ENCODE data around the gene SLAMF6.
"Not testable (repeated sequence)": the region's sequence is repeated elsewhere in the genome, so short reads cannot be mapped to it uniquely, and the experiment has no call there.

SLAMF6 gene

DNA sequence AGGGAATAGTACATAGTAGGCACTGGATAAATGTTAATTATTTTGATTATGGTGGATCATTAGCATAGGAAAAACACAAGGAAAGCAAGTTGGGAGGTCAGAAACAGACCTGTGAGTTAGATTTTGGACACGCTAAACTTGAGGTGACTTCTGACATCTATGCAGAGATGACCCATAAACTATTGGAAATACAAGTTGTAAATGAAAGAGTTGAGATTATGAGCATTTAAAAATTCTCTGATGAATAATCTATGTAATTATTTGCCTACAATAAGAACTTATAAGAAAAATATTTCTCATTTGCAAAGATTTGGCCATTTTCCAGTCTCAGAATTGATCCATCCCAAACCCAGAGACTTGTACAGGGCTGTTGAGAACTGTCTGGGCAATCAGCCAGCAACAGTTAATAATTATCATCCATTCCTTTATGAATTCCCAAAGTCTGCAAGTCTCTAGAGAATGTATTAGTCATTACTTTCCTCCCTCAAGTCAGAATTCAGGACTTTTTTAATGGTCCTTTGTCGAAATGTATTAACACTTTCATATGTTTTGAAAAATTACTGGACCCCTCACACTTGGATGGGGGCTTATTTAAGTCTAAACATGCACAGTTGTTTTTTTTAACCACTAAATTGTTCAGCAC, 19.4 kb upstream of the SLAMF6 start:
- ATAC-seq = no peak

DNA sequence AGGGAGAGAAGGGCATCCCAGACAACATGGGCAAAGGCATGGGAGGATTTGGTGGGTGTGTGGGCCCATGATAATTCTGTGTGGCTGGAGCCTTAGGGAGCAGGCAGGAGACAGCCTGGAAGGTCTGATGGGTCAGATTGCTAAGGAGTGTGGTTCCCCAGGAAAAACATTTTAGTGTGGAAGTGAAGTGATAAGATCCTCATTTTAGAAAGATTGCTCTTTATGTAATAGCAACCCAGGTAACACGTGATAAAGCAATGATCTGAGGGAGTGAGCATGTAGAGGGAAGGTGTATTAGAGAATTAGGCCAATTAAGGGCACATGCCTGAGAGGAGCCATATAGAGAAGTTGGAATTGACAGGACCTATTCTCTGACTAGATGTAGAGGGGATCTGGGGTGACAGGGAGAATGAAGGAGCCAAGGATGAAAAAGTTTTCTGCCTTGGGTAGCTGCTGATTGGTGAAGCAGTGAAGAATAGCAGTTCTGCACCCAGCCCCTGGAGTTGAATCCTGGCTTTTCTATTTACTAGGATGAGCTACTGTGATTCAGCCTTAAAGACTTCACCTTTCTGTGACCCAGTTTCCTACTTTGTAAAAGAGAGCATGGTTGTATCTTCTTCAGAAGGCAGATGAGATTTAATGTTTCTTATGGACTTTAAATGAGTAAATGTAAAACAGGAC, 18.7 kb upstream of the SLAMF6 start:
- ATAC-seq = no peak

DNA sequence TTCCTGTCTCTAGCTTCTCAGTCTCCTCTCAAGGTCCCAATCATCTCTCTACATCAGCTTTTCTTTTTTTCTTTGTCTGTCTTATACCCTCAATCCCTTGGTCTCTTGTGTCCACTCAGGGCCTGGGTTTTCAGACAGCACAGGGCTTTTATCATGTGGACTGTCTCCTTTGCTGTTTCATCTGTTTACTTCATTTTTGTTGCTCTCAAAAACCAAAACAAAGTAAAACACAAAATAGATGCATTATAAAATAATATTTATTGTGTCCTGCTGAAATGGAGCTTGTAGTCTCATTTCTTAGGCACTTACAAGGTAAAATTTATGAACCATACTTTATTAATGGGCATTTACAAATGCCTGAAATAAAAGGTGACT, 17.8 kb upstream of the SLAMF6 start:
- no peak for ATAC-seq

DNA sequence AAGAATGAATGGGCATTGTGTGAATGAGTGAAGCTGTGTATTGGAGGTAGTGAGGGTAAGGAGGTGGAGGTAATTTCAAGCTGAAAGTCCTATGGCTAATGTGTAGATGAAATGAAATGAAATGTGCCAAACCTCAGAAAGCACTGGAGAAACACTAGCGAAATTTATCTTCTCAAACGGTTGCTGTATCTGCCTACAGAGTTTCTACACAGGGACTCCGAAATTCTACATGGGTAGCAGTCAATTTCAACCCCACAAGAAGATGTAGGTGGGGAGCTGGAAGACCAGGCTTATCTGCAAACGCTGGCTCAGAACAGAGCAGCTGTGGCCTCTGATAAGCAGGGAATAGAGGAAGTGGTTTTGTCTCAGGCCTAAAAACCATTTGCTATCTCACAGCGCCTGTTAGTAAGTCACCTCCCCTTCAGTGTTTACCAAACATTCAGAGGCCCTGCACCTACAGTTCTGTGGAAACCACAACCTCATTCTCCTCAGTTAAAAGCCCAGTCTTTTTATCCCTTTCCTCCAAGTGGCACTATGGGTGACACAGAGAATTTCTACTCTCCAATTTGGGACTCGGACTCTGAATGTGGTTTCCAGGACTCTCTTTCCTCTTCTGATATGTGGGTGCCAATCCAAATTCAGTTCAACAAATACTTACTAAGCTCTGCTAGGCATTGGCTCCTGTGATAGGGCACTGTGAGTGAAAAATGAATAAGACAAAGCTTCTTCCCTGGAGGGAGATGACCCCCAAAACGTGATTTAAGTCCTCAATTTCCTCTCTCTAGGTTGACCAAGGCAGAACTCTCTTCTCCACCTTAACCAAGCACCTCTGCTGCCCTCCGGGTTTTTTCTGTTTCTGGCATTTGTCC, 17.2 kb upstream of the SLAMF6 start:
- peak; percentile 87 to 88 for ATAC-seq

DNA sequence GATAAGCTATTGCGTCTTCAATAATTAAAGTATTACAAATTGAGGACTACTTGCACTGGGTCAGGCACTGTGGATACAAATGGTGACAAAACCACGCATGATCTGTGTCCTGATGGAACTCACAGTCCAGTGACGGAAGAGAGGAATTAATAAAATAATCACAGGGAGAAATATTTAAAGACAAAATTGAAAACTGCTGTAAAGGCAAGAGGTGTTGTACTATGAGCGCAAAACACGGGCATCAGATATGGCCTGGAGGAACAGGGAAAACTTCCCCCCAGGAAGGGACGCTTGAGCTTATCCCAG, 16.6 kb upstream of the SLAMF6 start:
- no peak for ATAC-seq

DNA sequence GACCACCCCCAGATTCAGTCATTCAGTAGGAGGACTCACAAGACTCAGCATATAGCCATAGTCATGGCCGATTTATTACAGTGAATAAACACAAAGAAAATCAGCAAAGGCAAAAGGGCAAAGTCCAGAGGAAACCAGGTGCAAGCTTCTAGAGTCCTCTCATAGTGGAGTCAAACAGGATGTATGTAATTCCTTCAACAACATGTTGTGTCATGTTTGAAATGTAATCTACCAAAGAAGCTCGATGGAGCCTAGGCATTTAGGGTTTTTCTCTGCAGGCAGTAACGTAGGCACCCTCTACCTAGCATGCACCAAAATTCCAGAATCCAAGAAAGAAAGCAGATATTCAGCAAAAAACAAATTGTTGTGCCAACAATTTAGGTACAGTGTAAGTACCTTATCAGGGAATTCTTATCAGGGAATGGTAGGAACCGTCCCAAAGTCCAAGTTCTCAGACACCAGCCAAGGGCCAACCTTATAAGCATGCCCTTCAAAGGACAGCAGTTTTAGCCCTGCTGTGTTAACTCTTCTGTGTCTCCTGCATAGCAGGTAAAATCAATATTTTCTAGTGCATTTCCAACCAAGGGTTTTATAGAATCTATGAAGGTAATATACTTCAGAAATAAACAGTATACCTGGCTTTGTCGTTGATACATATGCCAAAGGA, 16.1 kb upstream of the SLAMF6 start:
- ATAC-seq = no peak

DNA sequence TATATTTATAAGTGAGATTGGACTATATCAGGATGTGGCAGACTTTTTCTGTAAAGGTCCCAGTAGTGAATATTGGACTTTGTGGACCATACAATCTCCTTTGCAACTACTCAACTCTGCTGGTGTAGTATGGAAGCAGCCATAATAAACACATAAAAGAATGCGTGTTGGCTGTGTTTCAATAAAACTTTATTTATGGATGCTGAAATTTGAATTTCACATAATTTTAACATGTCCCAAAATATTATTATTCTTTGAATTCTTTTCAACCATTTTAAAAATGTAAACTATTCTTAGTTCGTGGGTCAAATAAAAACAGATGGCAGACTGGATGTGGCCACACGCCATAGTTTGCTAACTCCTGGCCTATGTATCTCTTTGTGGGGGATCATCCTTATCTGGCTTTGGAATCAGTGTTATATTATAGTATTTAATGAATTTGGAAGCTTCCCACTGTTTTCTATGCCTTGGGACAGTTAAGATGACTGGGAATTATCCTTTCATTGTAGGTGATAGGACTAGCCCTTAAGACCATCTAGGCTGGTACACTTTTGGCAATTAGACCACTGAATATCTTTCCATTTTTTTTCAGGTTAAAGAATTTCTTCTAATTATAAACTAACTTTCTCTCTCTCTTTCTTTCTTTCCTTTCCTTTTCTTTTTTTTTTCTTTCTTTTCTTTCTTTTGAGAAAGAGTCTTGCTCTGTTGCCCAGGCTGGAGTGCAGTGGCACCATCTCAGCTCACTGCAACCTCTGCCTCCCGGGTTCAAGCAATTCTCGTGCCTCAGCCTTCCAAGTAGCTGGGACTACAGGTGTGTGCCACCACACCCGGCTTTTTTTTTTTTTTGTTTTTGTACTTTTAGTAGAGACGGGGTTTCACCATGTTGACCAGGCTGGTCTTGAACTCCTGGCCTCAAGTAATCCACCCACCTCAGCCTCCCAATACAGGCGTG, 14.9 kb upstream of the SLAMF6 start:
- ATAC-seq = no peak

DNA sequence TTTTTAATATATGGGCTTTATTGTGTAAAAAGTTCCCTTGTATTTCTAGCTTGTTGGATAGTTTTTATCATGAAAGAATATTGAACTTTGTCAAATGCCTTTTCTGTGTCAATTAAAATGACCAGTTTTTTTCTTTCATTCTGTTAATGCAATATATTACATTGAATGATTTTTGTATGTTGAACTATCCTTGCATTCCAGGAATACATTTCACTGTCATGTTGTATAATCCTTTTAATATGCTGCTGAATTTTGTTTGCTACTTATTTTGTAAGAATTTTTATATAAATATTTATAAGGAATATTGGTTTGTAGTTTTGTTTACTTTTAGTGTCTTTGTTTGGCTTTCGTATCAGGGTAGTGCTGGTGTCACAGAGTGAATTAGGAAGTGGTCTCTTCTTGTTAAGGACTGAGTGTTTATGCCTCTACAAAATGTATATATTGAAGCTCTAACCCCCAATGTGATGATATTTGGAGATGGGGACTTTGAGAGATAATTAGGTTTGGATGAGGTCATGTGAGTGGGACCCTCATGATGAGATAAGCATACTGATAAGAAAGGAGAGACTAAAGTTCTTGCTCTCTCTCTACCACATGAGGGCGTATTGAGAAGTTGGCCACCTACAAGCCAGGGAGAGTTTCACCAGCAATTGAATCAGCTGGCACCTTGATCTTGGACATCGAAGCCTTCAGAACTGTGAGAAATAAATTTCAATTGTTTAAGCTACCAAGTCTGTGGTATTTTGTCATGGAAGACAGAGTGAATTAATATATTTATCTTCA, 12.0 kb upstream of the SLAMF6 start:
- ATAC-seq = no peak

DNA sequence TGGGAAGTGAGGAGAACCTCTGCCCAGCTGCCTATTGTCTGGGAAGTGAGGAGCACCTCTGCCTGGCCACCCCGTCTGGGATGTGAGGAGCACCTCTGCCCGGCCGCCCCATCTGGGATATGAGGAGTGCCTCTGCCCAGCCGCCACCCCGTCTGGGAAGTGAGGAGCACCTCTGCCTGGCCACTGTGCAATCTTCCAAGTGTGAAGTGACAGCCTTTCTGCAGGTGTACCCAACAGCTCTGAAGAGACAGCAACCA, 9.4 kb upstream of the SLAMF6 start:
- ATAC-seq = not testable (repeated sequence)

DNA sequence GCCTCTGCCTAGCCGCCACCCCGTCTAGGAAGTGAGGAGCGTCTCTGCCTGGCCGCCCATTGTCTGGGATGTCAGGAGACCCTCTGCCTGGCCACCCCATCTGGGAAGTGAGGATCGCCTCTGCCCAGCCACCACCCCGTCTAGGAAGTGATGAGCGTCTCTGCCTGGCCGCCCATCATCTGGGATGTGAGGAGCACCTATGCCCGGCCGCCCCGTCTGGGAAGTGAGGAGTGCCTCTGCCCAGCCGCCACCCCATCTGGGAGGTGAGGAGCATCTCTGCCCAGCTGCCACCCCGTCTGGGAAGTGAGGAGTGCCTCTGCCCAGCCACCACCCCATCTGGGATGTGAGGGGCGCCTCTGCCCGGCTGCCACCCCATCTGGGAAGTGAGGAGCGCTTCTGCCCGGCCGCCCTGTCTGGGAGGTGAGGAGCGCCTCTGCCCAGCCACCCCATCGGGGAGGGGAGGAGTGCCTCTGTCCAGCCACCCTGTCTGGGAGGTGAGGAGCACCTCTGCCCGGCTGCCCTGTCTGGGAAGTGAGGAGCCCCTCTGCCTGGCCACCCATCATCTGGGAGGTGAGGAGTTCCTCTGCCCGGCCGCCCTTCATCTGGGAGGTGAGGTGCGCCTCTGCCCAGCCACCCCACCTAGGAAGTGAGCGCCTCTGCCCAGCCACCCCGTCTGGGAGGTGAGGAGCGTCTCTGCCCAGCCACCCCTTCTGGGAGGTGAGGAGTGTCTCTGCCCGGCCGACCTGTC, 8.9 kb upstream of the SLAMF6 start:
- ATAC-seq = not testable (repeated sequence)

DNA sequence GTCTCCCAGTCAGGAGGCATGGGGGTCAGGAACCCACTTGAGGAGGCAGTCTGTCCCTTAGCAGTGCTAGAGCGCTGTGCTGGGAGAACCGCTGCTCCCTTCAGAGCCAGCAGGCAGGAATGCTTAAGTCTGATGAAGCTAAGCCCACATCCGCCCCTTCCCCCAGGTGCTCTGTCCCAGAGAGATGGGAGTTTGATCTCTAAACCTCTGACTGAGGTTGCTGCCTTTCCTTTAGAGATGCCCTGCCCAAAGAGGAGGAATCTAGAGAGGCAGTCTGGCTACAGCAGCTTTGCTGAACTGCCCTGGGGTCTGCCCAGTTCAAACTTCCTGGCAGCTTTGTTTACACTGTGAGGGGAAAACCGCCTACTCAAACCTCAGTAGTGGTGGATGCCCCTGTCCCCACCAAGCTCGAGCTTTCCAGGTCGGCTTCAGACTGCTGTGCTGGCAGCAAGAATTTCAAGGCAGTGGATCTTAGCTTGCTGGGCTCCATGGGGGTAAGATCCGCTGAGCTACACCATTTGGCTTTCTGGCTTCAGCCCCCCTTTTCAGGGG, 6.4 kb upstream of the SLAMF6 start:
- not testable (repeated sequence) for ATAC-seq

DNA sequence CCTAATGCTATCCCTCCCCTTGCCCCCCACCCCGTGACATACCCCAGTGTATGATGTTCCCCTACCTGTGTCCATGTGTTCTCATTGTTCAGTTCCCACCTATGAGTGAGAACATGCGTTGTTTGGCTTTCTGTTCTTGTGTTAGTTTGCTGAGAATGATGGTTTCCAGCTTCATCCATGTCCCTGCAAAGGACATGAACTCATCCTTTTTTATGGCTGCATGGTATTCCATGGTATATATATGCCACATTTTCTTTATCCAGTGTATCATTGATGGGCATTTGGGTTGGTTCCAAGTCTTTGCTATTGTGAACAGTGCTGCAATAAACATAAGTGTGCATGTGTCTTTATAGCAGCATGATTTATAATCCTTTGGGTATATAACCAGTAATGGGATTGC, 734 bp upstream of the SLAMF6 start:
- not testable (repeated sequence) for ATAC-seq

DNA sequence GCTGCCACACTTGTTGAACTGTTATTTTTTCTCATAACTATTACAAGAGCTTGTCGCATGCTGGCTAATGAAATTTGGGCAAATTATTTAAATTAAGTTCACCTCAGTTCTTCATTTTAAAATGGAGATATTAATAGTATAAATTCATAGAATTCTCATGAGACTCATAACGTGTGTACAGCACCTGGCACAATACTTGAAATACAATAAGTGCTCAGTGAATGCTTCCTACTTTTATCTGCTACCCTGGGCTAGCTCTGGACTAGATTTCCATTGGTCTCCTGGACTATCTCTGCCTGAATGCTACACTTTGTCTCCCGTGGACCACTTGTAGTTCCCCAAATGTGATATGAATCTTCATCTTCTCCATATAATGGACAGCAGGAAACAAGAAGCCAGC, 919 bp downstream of the SLAMF6 start:
- peak in 1 of 2 donors; percentile 7 for ATAC-seq

DNA sequence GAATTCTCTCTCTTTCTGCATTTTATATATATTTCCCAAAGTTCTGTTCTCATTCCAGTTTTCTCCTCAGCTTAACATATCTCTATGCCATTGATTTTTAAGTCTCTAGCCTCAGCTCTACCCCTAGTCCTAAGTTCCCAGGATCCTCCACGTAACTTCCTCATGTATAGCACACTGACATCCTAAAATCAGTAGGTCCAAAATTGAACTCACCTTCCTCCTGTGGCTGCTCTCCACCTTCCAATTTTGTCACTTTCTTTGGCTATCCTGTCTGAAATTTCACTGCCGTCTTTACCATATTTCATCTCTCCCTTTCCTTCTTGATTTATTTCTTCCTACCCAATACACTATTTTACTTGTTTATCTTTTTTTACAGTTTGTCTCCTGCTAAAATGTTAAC, 1.5 kb downstream of the SLAMF6 start:
- no peak for ATAC-seq

DNA sequence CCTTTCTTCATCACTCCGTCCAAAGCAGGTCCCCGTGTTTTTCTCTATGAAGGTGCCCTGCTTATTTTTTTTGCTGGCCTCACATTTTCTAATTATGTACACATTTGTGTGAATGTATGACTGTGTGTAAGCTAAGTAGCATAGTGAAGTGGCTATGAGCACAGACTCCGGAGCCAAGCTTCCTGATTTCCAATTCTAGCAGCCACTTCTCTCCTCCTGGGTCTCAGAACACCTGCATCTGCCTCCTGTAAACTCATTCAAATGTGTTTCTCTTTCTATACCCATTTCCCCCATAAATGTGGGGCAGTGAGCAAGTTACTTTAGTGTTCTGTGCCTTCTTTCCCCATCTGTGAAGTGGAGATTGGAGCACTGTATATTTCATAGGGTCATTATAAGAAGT, 2.1 kb downstream of the SLAMF6 start:
- ATAC-seq = peak; percentile 6 to 20

DNA sequence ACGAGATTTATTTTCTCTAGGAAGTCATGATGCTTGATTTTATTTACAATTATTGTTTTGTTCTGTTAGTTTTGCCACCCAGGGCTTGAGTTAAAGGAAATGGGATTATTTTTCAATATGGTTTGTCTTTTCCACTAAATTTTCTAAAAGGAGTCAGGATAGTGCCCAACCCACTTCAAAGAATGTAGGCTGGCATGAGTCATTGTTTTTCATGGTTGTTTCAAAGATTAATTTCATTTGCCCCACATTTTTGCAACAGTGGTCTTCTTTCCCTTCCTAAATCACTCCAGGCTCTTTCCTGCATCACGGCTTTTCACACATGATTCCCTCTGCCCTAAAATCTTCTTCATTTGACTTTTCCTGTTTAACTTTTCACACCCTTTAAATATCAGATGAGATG, 2.5 kb downstream of the SLAMF6 start:
- ATAC-seq = no peak

DNA sequence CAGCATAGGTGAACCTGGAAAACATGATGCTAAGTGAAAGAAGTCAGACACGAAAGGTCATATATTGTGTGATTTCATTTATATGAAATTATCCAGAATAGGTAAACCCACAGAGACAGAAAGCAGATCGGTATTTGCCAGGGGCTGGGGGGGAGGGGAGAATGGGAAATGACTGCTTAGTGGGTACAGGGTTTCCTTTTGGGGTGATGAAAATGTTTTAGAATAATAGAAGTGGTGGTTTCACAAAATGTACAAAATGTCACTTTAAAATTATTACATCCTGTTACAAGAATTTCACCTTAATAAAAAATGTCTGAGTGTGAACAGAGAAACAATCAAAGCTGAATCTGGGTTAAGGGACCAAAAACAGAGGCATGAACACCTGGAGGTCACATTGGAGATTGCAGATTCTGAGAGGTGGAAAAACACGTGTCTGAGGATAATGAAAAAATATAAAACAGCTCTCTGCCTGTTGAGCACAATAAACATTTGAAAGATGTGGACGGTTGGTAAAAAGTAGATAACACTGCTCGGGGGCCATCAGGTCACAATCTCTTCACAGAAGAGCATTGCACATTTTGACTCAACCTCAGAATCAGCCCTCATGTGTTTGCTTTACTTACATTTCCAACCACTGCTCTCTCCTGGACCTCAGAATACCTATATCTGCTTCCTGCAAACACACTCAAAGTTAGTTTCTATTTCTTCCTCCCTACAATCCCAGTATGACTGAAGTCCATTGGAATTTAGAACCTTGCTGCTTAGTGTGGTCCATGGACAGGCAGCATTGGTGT, 3.2 kb downstream of the SLAMF6 start:
- peak; percentile 62 for ATAC-seq

DNA sequence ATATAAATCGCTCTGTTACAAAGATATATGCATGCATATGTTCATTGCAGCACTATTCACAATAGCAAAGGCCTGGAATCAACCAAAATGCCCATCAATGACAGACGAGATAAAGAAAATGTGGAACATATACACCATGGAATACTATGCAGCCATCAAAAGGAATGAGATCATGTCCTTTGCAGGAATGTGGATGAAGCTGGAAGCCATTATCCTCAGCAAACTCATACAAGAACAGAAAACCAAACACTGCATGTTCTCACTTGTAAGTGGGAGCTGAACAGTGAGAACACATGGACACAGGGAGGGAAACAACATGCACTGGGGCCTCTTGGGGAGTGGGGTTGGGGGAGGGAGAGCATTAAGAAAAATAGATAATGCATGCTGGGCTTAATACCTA, 5.5 kb downstream of the SLAMF6 start:
- ATAC-seq = not testable (repeated sequence)

DNA sequence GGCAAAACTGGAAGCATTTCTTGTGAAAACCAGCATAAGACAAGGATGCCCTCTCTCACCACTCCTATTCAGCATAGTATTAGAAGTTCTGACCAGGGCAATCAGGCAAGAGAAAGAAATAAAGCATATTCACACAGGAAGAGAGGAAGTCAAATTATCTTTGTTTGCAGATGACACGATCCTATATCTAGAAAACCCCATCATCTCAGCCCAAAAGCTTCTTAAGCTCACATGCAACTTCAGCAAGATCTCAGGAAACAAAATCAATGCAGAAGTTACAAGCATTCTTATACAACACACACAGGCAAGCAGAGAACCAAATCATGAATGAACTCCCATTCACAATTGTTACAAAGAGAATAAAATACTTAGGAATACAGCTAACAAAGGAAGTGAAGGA, 7.1 kb downstream of the SLAMF6 start:
- ATAC-seq = not testable (repeated sequence)

DNA sequence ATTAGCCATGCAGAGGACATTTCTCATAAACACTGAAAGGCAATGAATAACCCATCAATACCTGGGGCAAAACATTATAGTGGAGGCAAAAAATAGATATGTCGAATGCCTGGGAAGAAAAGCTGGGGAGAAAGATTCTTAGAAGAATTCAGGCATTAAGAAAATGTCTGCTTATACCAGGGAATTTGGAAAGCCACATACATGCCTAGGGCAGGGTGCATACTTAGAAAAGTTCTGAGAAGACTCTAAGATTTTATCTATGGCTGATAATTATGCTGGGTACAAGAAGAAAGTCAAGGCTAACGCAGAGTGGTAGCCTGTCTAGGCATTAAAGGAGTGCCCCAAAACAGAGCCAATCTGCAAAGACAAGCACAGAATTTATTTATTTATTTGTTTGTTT, 18.4 kb downstream of the SLAMF6 start:
- no peak for ATAC-seq
